ENCODE measurements around the gene RIMS3. TPM values are rescaled to one million over a fixed set of nuclear protein-coding genes. Genes with fewer than 3 reads are reported as not detected.
A peak's percentile ranks its signal among the peaks of the same experiment; 100 is the strongest.

Gene RIMS3
- 1 to 10 TPM; 2.8 to 8.2 (median 4.8) TPM for total RNA-seq

- peaks cover 42% of the 10 kb centered on the region for H3K4me1 ChIP-seq
- peak; percentile 80 to 88 for DNase-seq (ENCODE audit: low spot score in 2 of 2)
- H3K4me3 ChIP-seq: peak within 1 kb of the TSS; percentile 65
- no peaks in the 10 kb centered on the region for H3K27me3 ChIP-seq
- H3K36me3 ChIP-seq: no peaks in the 10 kb centered on the region
- no peak for TF ChIP-seq EP300 (IDR thresholded peaks at IDR 0.05)
- TF ChIP-seq CTCF (IDR thresholded peaks at IDR 0.05): no peak
- no peak for TF ChIP-seq POLR2AphosphoS5 (IDR thresholded peaks at IDR 0.05)
- no peak for TF ChIP-seq POLR2A (IDR thresholded peaks at IDR 0.05)
- WGBS: 0% methylated on average over 18 of the region's 59 CpGs
- no peaks in the 10 kb centered on the region for H3K9me3 ChIP-seq
- H3K27ac ChIP-seq: no peak within 1 kb of the TSS
Observed at GRCh38 chr1:40665335-40666171, at the start of gene RIMS3. TSS of gene RIMS3 (minus strand) at chr1:40665682. CDS start at chr1:40641925, 23,757 bp downstream.

GRCh38 chr1:40712997-40713396 is 47.5 kb upstream of the RIMS3 start:
- TF ChIP-seq POLR2AphosphoS5 (IDR thresholded peaks at IDR 0.05) (no peak), EP300 (IDR thresholded peaks at IDR 0.05) (no peak), POLR2A (IDR thresholded peaks at IDR 0.05) (no peak), CTCF (IDR thresholded peaks at IDR 0.05) (no peak)
- H3K27me3 ChIP-seq: no peaks in the 10 kb centered on the region
- no peaks in the 10 kb centered on the region for H3K9me3 ChIP-seq
- peaks cover 61% of the 10 kb centered on the region for H3K4me1 ChIP-seq
- H3K4me3 ChIP-seq: no peak overlapping the region
- peak overlapping the region; percentile 43 for H3K27ac ChIP-seq
- no peaks in the 10 kb centered on the region for H3K36me3 ChIP-seq
- no peak for DNase-seq (ENCODE audit: low spot score in 2 of 2)

- H3K9me3 ChIP-seq: no peaks in the 10 kb centered on the region
- H3K27ac ChIP-seq: peak overlapping the region; percentile 72
- H3K4me3 ChIP-seq: no peak overlapping the region
- H3K36me3 ChIP-seq: no peaks in the 10 kb centered on the region
- H3K27me3 ChIP-seq: no peaks in the 10 kb centered on the region
- peaks cover 61% of the 10 kb centered on the region for H3K4me1 ChIP-seq
- whole genome bisulfite sequencing: 57% methylated on average over 5 of the region's 5 CpGs
- DNase-seq (ENCODE audit: low spot score in 2 of 2): no peak
- TF ChIP-seq EP300 (IDR thresholded peaks at IDR 0.05) (no peak), POLR2A (IDR thresholded peaks at IDR 0.05) (no peak), POLR2AphosphoS5 (IDR thresholded peaks at IDR 0.05) (no peak), CTCF (IDR thresholded peaks at IDR 0.05) (no peak)
Observed at GRCh38 chr1:40712405-40712944, 47.0 kb upstream of the RIMS3 start.

GRCh38 chr1:40711465-40712404 is 46.3 kb upstream of the RIMS3 start:
- Histone ChIP-seq H3K27me3 (no peaks in the 10 kb centered on the region), H3K4me3 (peak overlapping the region; percentile 48), H3K9me3 (no peaks in the 10 kb centered on the region), H3K27ac (peak overlapping the region; percentile 72), H3K36me3 (no peaks in the 10 kb centered on the region), H3K4me1 (peaks cover 61% of the 10 kb centered on the region)
- 3% methylated on average over 3 of the region's 3 CpGs for WGBS
- TF ChIP-seq EP300 (IDR thresholded peaks at IDR 0.05) (no peak), POLR2A (IDR thresholded peaks at IDR 0.05) (no peak), POLR2AphosphoS5 (IDR thresholded peaks at IDR 0.05) (no peak), CTCF (IDR thresholded peaks at IDR 0.05) (no peak)
- no peak for DNase-seq (ENCODE audit: low spot score in 2 of 2)
